Endothelial cell of umbilical vein (primary cell): ENCODE measurements around the gene EML3. TPM values are rescaled to one million over a fixed set of nuclear protein-coding genes. Genes with fewer than 3 reads are reported as not detected.

Experiments used
- BruUV-seq: library from RNA; stranded (reverse); fragments of 400-500 nt; replicated peaks from 2 replicates; lab custom pipeline; 2021; lab: Mats Ljungman, UMichigan
- CTCF ChIA-PET: fragments of 300-600, 350-600 bp; sonication (Branson Sonifier 250); formaldehyde crosslinking; loops from one replicate; lab custom pipeline; 2021; ENCODE audit warnings: antibody characterized with exemption, inconsistent platforms; lab: Charles Lee
- POLR2A ChIA-PET: fragments of 300-600, 350-600 bp; sonication (Branson Sonifier 250); formaldehyde crosslinking; loops from one replicate; lab custom pipeline; 2021; ENCODE audit warnings: antibody characterized with exemption, inconsistent platforms; lab: Charles Lee
- DNase-seq: peaks from one replicate; pipeline ENCODE4 v3.0.0-alpha.2; 2011; ENCODE audit warnings: low read depth, low spot score
- FAIRE-seq: peaks from 2 replicates; lab custom pipeline; 2011; peaks lifted over from hg19 to GRCh38; lab: Jason Lieb, UNC
- H2AFZ ChIP-seq: 2 replicates; pipeline ENCODE4 v1.6.0; 2012; ENCODE audit warnings: low read depth, low read length, control low read depth, inconsistent platforms
- H3K27ac ChIP-seq: 2 replicates; pipeline ENCODE4 v1.5.1; 2011; ENCODE audit warnings: low read depth, mild to moderate bottlenecking, control low read depth, low read length, moderate library complexity; ENCODE audit not compliant: insufficient read depth
- H3K27me3 ChIP-seq, 2 experiments: 2 replicates each; pipeline versions ENCODE4 v1.6.0 to v1.6.1; 2011; ENCODE audit warnings: low read length in 2 of 2, mixed read lengths in 1 of 2; ENCODE audit not compliant: control insufficient read depth in 2 of 2, insufficient read depth in 2 of 2
- H3K36me3 ChIP-seq, 2 experiments: 2 replicates in 1 of 2; 3 replicates in 1 of 2; pipeline ENCODE4 v1.5.1; 2011; ENCODE audit warnings: low read length in 2 of 2, mild to moderate bottlenecking in 1 of 2, moderate library complexity in 1 of 2; ENCODE audit not compliant: control insufficient read depth in 2 of 2, insufficient read depth in 2 of 2; ENCODE audit errors: extremely low read depth in 1 of 2
- H3K4me1 ChIP-seq: 3 replicates; pipeline ENCODE4 v1.5.1; 2011; ENCODE audit warnings: mild to moderate bottlenecking, low read length; ENCODE audit not compliant: control insufficient read depth, insufficient read depth; ENCODE audit errors: extremely low read depth
- H3K4me2 ChIP-seq: 2 replicates; pipeline ENCODE4 v1.6.1; 2011; ENCODE audit warnings: low read length, control low read depth, mixed read lengths; ENCODE audit not compliant: insufficient read depth
- H3K4me3 ChIP-seq, 3 experiments: fragments of 200-600 bp in 1 of 3; sonication (generic), shearing (Covaris generic) in 1 of 3; replicated peaks in 1 of 3; 2 replicates each; pipeline ENCODE4 v1.5.1; 2011 to 2016; ENCODE audit warnings: control low read depth in 3 of 3, low read length in 3 of 3, mild to moderate bottlenecking in 2 of 3, inconsistent platforms in 1 of 3, low read depth in 1 of 3, moderate library complexity in 1 of 3; ENCODE audit not compliant: insufficient read depth in 1 of 3
- H3K79me2 ChIP-seq: 2 replicates; pipeline ENCODE4 v1.6.0; 2012; ENCODE audit warnings: low read length, inconsistent platforms; ENCODE audit not compliant: control insufficient read depth, insufficient read depth
- H3K9ac ChIP-seq: replicated peaks from 2 replicates; pipeline ENCODE3; 2011; ENCODE audit warnings: low read length, control low read depth; ENCODE audit not compliant: insufficient read depth; ENCODE audit errors: extremely low read depth
- H3K9me1 ChIP-seq: replicated peaks from 3 replicates; pipeline ENCODE4 v1.6.0; 2011; ENCODE audit warnings: mild to moderate bottlenecking, low read length; ENCODE audit not compliant: control insufficient read depth, insufficient read depth; ENCODE audit errors: extremely low read depth
- H3K9me3 ChIP-seq: replicated peaks from 2 replicates; pipeline ENCODE4 v1.5.1; 2012; ENCODE audit warnings: low read length, inconsistent platforms; ENCODE audit not compliant: control insufficient read depth, insufficient read depth
- H4K20me1 ChIP-seq: replicated peaks from 2 replicates; pipeline ENCODE3; 2011; ENCODE audit warnings: mild to moderate bottlenecking, low read length; ENCODE audit not compliant: control insufficient read depth, insufficient read depth; ENCODE audit errors: extremely low read depth
- CTCF ChIP-seq, 2 donors: IDR thresholded peaks; 1 replicate in 1 of 2; 2 replicates in 1 of 2; pipeline ENCODE4 v1.5.1; 2011; ENCODE audit warnings: low read length in 2 of 2, mild to moderate bottlenecking in 2 of 2, moderate library complexity in 2 of 2, control low read depth in 1 of 2, inconsistent platforms in 1 of 2, low read depth in 1 of 2; ENCODE audit not compliant: insufficient read depth in 1 of 2; ENCODE audit errors: extremely low read depth in 1 of 2
- FOS ChIP-seq: IDR thresholded peaks from 2 replicates; pipeline ENCODE4 v1.6.1; 2011; ENCODE audit warnings: mild to moderate bottlenecking, low read length, moderate library complexity, borderline replicate concordance; ENCODE audit not compliant: insufficient read depth
- MAX ChIP-seq: IDR thresholded peaks from 2 replicates; pipeline ENCODE4 v1.6.1; 2011; ENCODE audit not compliant: insufficient read depth, insufficient read length
- MYC ChIP-seq: IDR thresholded peaks from one replicate; pipeline ENCODE4 v1.6.1; 2011; ENCODE audit warnings: mild to moderate bottlenecking, low read depth, low read length
- POLR2A ChIP-seq: IDR thresholded peaks from 2 replicates; pipeline ENCODE4 v1.6.1; 2012; ENCODE audit warnings: low read depth, mild to moderate bottlenecking, control low read depth, low read length
- dilution Hi-C: fragments of 300-500 bp; cut with MboI; formaldehyde crosslinking; loops from one replicate; pipeline ENCODE4 v1.15.0; 2019; ENCODE audit warnings: low sequenced_read_pairs; ENCODE audit not compliant: extremely low pct_ligation_motif_present
- intact Hi-C: fragments of 100-400 bp; cut with micrococcal nuclease; formaldehyde crosslinking; loops from one replicate; pipeline ENCODE4 v1.10.0; 2022
- polyA plus RNA-seq, 4 experiments: library from polyadenylated mRNA; depleted of rRNA in 3 of 4; stranded (reverse) in 3 of 4; unstranded in 1 of 4; fragments of >200 nt; gene quantifications; 2 replicates each; pipeline versions ENCODE4 v1.2.1 to v1.2.3, GENCODE V29; 2011 to 2012; ENCODE audit warnings: missing spikeins in 1 of 4
- total RNA-seq: library from RNA; stranded (reverse); gene quantifications from 2 replicates; pipeline ENCODE4 v1.2.3, GENCODE V29; 2021

EML3 gene
- total and polyA plus RNA-seq, 2 donors (not counting 3 experiments of a cell fraction or from before 2014, with no cell fraction given): 75.7 to 101 TPM

- POLR2A ChIA-PET: interaction anchor here (0.5 to 2.5 kb wide), 4 partner anchors 17 to 193 kb away, joined by 3 to 13 read pairs (median 6); partner anchors contain the start of genes C11orf98 and CSKMT
These were observed 35.8 kb upstream of the EML3 start for GRCh38 chr11:62648185-62648966.

More at GRCh38 chr11:62648185-62648966, 35.8 kb upstream of the EML3 start:
- no peak overlapping the region for H2AFZ ChIP-seq
- DNase-seq: no peak
- FAIRE-seq: no peak
- no peak overlapping the region for H3K9ac ChIP-seq
- TF ChIP-seq MAX: no peak
- TF ChIP-seq POLR2A: no peak
- no peak for TF ChIP-seq MYC
- no peak for TF ChIP-seq CTCF (IDR thresholded peaks at IDR 0.05; ENCODE audit: extremely low read depth in 1 of 2, insufficient read depth in 1 of 2, low read depth in 1 of 2, low read length in 2 of 2)
- TF ChIP-seq FOS: no peak
- H3K27me3 ChIP-seq: no peaks in the 10 kb centered on the region
- H3K4me1 ChIP-seq: peaks cover 13% of the 10 kb centered on the region
- intact Hi-C loops (no loop called here), dilution Hi-C loops (no loop called here)
- H3K4me2 ChIP-seq: no peak overlapping the region
- H3K9me1 ChIP-seq: no peaks in the 10 kb centered on the region
- no TSS peak for BruUV-seq
- no peaks in the 10 kb centered on the region for H3K9me3 ChIP-seq
- no peaks in the 10 kb centered on the region for H4K20me1 ChIP-seq
- no peak overlapping the region for H3K4me3 ChIP-seq
- peaks cover 46% of the 10 kb centered on the region for H3K79me2 ChIP-seq
- no peak overlapping the region for H3K27ac ChIP-seq
- peaks cover 11 to 25% of the 10 kb centered on the region in 2 experiments for H3K36me3 ChIP-seq
- CTCF ChIA-PET: interaction anchor here (0.8 to 1.9 kb wide), 3 partner anchors 46 to 224 kb away, joined by 3 to 4 read pairs (median 4); partner anchors contain the start of gene TUT1
